ENCODE measurements around the gene WFDC6. TPM values are rescaled to one million over a fixed set of nuclear protein-coding genes. Genes with fewer than 3 reads are reported as not detected.

WFDC6 gene
- total RNA-seq, 1 donor from 2014 or later: not detected

GRCh38 chr20:45496166-45496565 lies 43.1 kb downstream of the WFDC6 start:
- peaks cover 28% of the 10 kb centered on the region for H3K27me3 Mint-ChIP-seq (ENCODE audit: low read depth)
- H3K4me1 Mint-ChIP-seq: no peaks in the 10 kb centered on the region
- no peak for TF ChIP-seq CTCF (IDR thresholded peaks at IDR 0.05; ENCODE audit: unreplicated experiment)
- H3K4me3 Mint-ChIP-seq: no peak overlapping the region
- no peak for DNase-seq (ENCODE audit: low spot score in 2 of 2, unreplicated experiment in 2 of 2)
- no peaks in the 10 kb centered on the region for H3K9me3 Mint-ChIP-seq
- no peaks in the 10 kb centered on the region for H3K36me3 Mint-ChIP-seq
- no peak overlapping the region for H3K27ac Mint-ChIP-seq

- no peaks in the 10 kb centered on the region for H3K4me1 Mint-ChIP-seq
- H3K9me3 Mint-ChIP-seq: no peaks in the 10 kb centered on the region
- no peak for TF ChIP-seq CTCF (IDR thresholded peaks at IDR 0.05; ENCODE audit: unreplicated experiment)
- no peak for DNase-seq (ENCODE audit: low spot score in 2 of 2, unreplicated experiment in 2 of 2)
- H3K27ac Mint-ChIP-seq: no peak overlapping the region
- H3K36me3 Mint-ChIP-seq: no peaks in the 10 kb centered on the region
- H3K27me3 Mint-ChIP-seq (ENCODE audit: low read depth): peaks cover 25% of the 10 kb centered on the region
- H3K4me3 Mint-ChIP-seq: no peak overlapping the region
These were observed 43.8 kb downstream of the WFDC6 start for GRCh38 chr20:45495501-45495941.

GRCh38 chr20:45489083-45489531 lies 50.2 kb downstream of the WFDC6 start:
- no peaks in the 10 kb centered on the region for H3K9me3 Mint-ChIP-seq
- TF ChIP-seq CTCF (IDR thresholded peaks at IDR 0.05; ENCODE audit: unreplicated experiment): no peak
- no peaks in the 10 kb centered on the region for H3K4me1 Mint-ChIP-seq
- no peak for DNase-seq (ENCODE audit: low spot score in 2 of 2, unreplicated experiment in 2 of 2)
- no peaks in the 10 kb centered on the region for H3K36me3 Mint-ChIP-seq
- H3K27ac Mint-ChIP-seq: no peak overlapping the region
- no peak overlapping the region for H3K4me3 Mint-ChIP-seq
- peaks cover 3% of the 10 kb centered on the region for H3K27me3 Mint-ChIP-seq (ENCODE audit: low read depth)

- H3K36me3 Mint-ChIP-seq: no peaks in the 10 kb centered on the region
- H3K27ac Mint-ChIP-seq: no peak overlapping the region
- peaks cover 3% of the 10 kb centered on the region for H3K27me3 Mint-ChIP-seq (ENCODE audit: low read depth)
- DNase-seq (ENCODE audit: low spot score in 2 of 2, unreplicated experiment in 2 of 2): no peak
- no peaks in the 10 kb centered on the region for H3K9me3 Mint-ChIP-seq
- H3K4me1 Mint-ChIP-seq: no peaks in the 10 kb centered on the region
- peak; percentile 33 for TF ChIP-seq CTCF (IDR thresholded peaks at IDR 0.05; ENCODE audit: unreplicated experiment)
- H3K4me3 Mint-ChIP-seq: no peak overlapping the region
These were observed 52.0 kb downstream of the WFDC6 start for GRCh38 chr20:45487231-45487635.

GRCh38 chr20:45485388-45485787 lies 53.9 kb downstream of the WFDC6 start:
- no peak for DNase-seq (ENCODE audit: low spot score in 2 of 2, unreplicated experiment in 2 of 2)
- peaks cover 3% of the 10 kb centered on the region for H3K36me3 Mint-ChIP-seq
- no peak overlapping the region for H3K4me3 Mint-ChIP-seq
- no peak overlapping the region for H3K27ac Mint-ChIP-seq
- peaks cover 3% of the 10 kb centered on the region for H3K27me3 Mint-ChIP-seq (ENCODE audit: low read depth)
- no peaks in the 10 kb centered on the region for H3K9me3 Mint-ChIP-seq
- no peak for TF ChIP-seq CTCF (IDR thresholded peaks at IDR 0.05; ENCODE audit: unreplicated experiment)
- no peaks in the 10 kb centered on the region for H3K4me1 Mint-ChIP-seq

GRCh38 chr20:45484676-45485075 lies 54.6 kb downstream of the WFDC6 start:
- Mint-ChIP-seq H3K27me3 (ENCODE audit: low read depth) (peaks cover 3% of the 10 kb centered on the region), H3K4me1 (no peaks in the 10 kb centered on the region), H3K4me3 (no peak overlapping the region), H3K27ac (no peak overlapping the region), H3K36me3 (peaks cover 3% of the 10 kb centered on the region), H3K9me3 (no peaks in the 10 kb centered on the region)
- TF ChIP-seq CTCF (IDR thresholded peaks at IDR 0.05; ENCODE audit: unreplicated experiment): no peak
- no peak for DNase-seq (ENCODE audit: low spot score in 2 of 2, unreplicated experiment in 2 of 2)
